HG03097 (cell line): ENCODE results near the gene CHRNB1.
A peak's percentile ranks its signal among the peaks of the same experiment; 100 is the strongest.

Experiments
- ATAC-seq: cut with Tn5 transposase; IDR thresholded peaks from one replicate; pipeline ENCODE4 v1.9.1; 2021; ENCODE audit not compliant: unreplicated experiment, low FRiP score

Gene CHRNB1

GRCh38 chr17:7437369-7437863 is 7.4 kb upstream of the CHRNB1 start:
- ATAC-seq, result peak; percentile 0

DNA sequence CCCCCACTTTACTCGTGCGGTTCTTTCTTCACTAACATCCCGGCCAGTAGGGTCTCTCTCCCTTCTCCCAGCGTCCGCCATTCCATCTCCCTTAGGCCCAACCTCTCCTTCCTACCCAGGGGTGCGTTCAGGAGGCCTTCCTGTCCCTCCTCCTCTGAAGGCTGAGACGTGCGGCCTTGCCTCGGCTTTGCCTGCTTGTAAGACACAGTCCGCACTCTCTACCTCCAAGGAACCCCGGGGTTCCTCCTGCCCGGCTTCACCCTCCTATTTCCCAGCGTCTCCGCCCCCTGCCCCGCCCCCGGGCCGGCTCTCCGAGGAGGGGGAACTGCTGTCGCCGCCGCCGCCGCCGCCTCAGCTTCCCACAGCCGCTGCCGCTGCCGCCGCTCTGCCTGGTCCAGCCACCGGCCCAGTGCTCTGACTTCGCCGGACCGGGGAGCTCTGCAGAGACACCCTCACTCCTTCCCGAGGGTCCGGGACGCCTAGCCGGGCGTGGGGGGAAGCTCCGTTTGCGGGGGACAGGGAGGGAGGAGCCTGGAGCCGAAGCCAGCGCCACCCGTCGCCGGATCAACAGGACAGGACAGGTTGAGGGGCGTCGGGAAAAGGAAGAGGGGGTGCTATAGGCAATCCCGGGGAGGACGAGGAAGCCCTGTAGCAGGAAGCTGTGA is 6.8 kb upstream of the CHRNB1 start:
- ATAC-seq, result no peak

DNA sequence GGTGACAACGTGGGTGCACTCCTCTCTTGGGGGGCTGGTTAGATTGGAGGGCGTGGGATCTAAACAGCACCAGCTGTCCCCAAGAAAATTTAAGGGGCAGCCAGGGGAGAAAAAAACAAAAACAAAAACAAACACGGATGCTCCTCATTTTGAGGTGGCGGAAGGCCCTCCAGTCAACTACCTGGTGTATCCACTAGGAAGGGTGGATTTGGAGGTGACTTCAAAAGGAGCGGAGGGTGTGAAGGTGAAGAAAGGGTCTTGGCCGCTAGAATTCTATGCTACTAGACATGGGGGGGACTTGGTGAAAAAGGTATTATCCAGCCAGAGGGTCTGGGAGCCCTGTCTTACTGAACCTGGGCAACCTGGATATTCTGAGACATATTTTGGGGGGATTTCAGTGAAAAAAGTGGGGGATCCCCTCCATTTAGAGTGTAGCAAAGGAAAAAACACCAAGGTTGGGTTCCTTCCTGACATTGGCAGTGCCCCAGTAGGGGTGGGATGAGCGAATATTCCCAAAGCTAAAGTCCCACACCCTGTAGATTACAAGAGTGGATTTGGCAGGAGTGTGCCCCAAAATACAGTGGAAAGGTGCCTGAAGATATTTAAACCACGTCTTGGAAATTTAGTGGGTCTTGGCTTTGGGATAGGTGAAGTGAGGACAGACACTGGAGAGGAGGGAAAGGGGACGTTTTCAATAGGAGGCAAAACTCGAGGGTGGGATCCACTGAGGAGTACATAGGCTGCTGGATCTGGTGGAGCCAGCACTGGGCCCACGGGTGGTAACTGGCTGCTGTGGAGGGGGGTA is 6.0 kb upstream of the CHRNB1 start:
- ATAC-seq, result no peak

DNA sequence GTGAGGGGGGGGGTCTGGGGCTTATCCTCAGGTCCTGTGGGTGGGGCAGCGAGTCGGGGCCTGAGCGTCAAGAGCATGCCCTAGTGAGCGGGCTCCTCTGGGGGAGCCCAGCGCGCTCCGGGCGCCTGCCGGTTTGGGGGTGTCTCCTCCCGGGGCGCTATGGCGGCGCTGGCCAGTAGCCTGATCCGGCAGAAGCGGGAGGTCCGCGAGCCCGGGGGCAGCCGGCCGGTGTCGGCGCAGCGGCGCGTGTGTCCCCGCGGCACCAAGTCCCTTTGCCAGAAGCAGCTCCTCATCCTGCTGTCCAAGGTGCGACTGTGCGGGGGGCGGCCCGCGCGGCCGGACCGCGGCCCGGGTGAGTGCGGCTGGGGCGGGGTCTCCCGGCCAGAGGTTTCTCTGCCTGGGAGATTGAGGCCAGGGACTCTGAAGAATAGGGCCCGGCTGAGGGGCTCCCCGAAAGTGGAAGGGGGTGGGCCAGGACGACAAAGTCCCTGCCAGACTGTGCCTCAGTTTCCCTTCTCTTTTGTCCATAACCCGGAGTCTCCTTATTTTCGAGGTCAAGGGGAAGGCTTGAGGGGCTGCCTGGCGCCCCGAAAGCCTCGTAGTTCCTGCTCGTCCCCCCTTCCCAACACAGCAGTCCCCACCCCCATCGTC is 5.3 kb upstream of the CHRNB1 start, which contains the start of gene FGF11:
Gene FGF11, plus strand, starts transcription at position 51 of the 651 bp plus-strand sequence. Its CDS starts 109 bp downstream, at position 160.
- no peak for ATAC-seq

DNA sequence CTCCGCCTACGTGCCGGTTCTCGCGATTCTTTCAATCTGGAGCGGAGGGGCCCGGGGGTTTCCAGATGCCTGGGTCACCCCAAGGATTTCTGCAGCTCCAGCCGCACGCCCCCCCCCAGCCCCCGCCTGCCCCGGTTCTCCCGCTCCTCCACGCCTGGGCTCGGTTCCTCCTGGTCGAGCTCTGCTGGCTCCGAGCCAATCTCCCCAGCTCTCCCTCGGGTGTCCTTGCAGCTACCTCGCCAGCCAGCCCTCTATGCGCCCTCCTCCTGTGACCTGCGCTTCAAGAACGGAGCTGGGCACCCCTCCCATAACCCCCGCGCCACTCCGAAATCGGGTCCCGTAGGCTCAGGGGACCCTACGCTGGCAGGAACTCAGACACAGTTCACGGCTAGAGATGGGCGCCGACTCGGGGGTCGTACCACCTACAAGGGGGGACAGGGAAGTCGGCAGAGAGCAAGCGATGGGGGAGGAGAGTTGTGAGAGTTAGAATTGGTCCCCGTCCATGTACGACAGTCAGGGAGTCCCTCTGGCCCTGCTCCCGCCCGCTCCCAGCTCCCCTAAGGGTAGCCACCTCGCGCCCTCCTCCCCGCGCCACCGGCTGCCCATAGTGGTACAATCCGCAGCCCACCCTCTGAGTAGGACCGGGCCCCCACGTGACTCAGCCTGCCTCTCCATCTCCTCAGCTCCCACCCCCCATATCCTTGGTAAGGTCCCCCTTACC is 4.6 kb upstream of the CHRNB1 start:
- no peak for ATAC-seq

DNA sequence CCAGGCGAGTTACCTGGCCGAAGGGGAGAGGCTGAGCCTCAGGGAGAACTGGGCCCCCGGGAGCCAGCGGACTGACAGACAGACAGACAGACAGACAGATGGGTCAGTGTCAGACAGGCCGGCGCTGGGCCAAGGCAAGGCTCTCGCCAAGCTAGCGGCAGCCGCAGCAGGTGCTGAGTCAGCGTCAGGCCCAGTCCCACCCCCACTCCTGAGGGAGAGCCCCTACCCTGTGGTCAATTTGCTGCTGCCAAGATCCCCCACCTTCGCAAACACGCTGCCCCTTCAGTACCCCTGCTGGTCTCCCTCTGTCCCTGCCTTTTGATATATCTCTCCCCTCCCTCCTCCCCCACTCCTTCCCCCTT is 4.0 kb upstream of the CHRNB1 start:
- no peak for ATAC-seq

- no peak for ATAC-seq
Measured at GRCh38 chr17:7441266-7441665, 3.6 kb upstream of the CHRNB1 start.

- no peak for ATAC-seq
Measured at GRCh38 chr17:7442142-7442541, 2.7 kb upstream of the CHRNB1 start.

- no peak for ATAC-seq
Measured at GRCh38 chr17:7443499-7444485, 1.1 kb upstream of the CHRNB1 start.

DNA sequence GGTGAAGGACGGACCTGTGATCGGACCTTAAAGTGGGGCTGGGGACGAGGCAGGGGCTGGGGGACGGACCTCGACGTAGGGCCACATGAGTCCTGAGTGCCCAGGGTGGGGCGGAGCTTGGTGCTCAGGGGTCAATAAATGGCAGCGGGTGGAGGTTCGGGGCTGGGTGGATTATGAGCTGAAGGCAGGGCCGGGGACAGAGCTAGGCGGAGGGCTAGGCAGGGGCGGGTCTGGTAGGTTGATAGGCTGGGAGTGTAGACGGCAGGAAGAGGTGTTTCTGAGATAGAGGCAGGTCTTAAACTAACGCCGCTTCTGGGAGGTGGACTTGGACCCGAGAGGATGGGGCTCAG is 733 bp downstream of the CHRNB1 start:
- no peak for ATAC-seq

- ATAC-seq, result no peak
Measured at GRCh38 chr17:7448461-7448860, 3.6 kb downstream of the CHRNB1 start.

DNA sequence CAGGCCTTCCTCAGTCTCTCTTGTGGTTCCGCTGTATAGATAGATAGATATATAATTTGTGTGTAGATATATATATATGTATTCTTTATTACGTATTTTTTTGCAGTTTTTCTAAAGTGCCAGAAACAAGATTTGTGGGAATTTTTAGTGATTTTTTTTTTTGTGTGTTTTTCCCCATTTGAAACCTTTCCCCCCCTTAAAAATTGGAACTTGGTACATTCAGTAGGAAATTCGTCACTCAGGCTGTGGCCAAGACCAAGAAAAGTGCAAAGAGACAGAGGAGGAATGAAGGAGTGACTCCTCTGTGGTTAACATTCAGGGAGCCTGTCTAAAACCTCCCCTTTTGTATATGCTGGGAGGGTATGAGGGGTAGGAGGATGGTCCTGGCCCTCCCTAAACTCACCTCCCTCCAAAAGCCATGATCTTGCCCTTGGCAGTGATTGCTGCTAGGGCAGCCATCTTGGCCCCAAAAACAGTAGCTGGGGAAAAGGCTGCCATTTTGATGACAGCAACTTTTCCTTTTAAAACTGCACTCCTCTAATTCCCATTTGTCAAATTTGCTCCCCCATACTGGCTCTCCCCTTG is 15.2 kb downstream of the CHRNB1 start:
- no peak for ATAC-seq

- no peak for ATAC-seq
Measured at GRCh38 chr17:7460850-7461660, 16.2 kb downstream of the CHRNB1 start.

GRCh38 chr17:7462474-7463371 is 17.9 kb downstream of the CHRNB1 start:
- no peak for ATAC-seq

GRCh38 chr17:7463372-7463846 is 18.5 kb downstream of the CHRNB1 start:
- ATAC-seq, result no peak

DNA sequence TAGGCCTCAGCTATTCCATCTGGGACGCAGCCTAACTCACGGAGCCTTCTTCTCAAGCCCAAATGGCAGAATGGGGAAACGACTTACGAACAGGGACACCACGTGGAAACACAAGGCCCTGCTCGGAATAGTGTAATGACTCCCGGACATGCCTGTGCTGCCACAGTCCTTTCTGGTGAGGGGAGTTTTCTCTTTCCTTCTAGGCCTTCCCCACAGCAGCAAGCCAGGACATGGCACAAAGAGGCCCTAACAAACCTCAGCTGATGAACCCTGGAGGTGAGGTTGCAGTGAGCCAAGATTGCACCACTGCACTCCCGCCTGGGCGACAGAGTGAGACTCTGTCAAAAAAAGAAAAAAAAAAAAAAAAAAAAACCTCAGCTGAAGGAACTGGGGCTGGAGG is 19.2 kb downstream of the CHRNB1 start:
- ATAC-seq, result no peak

- no peak for ATAC-seq
Measured at GRCh38 chr17:7465597-7466275, 20.9 kb downstream of the CHRNB1 start.
